Measurements from ENCODE around the gene ENOX1. TPM values are rescaled to one million over a fixed set of nuclear protein-coding genes. Genes with fewer than 3 reads are reported as not detected.

The ENOX1 gene
- total and polyA plus RNA-seq, 2 of the 8 experiments (the other 6 are each of a cell fraction or from before 2014, with no cell fraction given), result 0.23 to 0.37 TPM

GRCh38 chr13:43246382-43246781 is 540.4 kb downstream of the ENOX1 start (continued):
- TF ChIP-seq CBX8 (IDR thresholded peaks at IDR 0.05; ENCODE audit: borderline replicate concordance, low read depth, low read length), result no peak
- no peak for TF ChIP-seq TCF12 (IDR thresholded peaks at IDR 0.05; ENCODE audit: low read depth, low read length)
- no peak for TF ChIP-seq POLR2AphosphoS5 (IDR thresholded peaks at IDR 0.05; ENCODE audit: low read depth, low read length)

Measured in H1 (cell line).